ENCODE measurements around the gene ZNF587B.
"Not testable (repeated sequence)": the region's sequence is repeated elsewhere in the genome, so short reads cannot be mapped to it uniquely, and the experiment has no call there.

DNA sequence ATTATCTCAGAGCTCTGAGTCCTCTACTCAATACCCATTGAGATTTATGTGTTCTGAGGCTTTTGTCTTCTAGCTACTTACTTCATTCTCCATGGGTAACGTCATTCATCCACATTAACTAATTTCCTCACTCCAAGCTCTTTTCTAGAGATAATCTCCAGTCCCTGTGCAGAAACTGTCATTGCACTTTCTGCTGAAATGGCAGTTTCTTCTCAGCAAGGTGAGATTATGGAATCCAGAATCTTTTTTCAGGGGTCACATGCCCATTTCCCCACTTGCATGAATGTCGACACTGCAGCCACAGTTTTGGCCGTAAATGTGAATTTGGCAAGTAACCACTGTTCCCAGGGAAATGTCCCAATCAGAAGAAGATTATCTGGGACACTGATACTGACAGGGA is 32.3 kb downstream of the ZNF587B start:
- TF ChIP-seq, protein P1, sequence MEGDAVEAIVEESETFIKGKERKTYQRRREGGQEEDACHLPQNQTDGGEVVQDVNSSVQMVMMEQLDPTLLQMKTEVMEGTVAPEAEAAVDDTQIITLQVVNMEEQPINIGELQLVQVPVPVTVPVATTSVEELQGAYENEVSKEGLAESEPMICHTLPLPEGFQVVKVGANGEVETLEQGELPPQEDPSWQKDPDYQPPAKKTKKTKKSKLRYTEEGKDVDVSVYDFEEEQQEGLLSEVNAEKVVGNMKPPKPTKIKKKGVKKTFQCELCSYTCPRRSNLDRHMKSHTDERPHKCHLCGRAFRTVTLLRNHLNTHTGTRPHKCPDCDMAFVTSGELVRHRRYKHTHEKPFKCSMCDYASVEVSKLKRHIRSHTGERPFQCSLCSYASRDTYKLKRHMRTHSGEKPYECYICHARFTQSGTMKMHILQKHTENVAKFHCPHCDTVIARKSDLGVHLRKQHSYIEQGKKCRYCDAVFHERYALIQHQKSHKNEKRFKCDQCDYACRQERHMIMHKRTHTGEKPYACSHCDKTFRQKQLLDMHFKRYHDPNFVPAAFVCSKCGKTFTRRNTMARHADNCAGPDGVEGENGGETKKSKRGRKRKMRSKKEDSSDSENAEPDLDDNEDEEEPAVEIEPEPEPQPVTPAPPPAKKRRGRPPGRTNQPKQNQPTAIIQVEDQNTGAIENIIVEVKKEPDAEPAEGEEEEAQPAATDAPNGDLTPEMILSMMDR (IDR thresholded peaks at IDR 0.05; ENCODE audit: insufficient read depth, low read depth, low read length), result not testable (repeated sequence)
- not testable (repeated sequence) for TF ChIP-seq EZH2 (IDR thresholded peaks at IDR 0.05; ENCODE audit: insufficient read depth, low read length)

All from astrocyte (in vitro differentiated cells and primary cell).